Hematopoietic multipotent progenitor cell (in vitro differentiated cells): ENCODE data around the gene GDPD5. TPM values are rescaled to one million over a fixed set of nuclear protein-coding genes. Genes with fewer than 3 reads are reported as not detected.

ENCODE experiments used
- DNase-seq, 3 donors: peaks; one replicate each; pipeline ENCODE4 v3.0.0-alpha.2; 2011 to 2015; ENCODE audit warnings: low read depth in 2 of 3, low spot score in 2 of 3
- total RNA-seq: library from RNA; depleted of rRNA; stranded (reverse); fragments of >200 nt; gene quantifications from one replicate; pipeline ENCODE4 v1.2.3, GENCODE V29; 2012

Gene GDPD5
- total RNA-seq, 1 donor, result 5.7 TPM

GRCh38 chr11:75450826-75451821 lies 74.6 kb downstream of the GDPD5 start:
- DNase-seq, result no peak

GRCh38 chr11:75450236-75450635 lies 75.5 kb downstream of the GDPD5 start:
- no peak for DNase-seq

DNA sequence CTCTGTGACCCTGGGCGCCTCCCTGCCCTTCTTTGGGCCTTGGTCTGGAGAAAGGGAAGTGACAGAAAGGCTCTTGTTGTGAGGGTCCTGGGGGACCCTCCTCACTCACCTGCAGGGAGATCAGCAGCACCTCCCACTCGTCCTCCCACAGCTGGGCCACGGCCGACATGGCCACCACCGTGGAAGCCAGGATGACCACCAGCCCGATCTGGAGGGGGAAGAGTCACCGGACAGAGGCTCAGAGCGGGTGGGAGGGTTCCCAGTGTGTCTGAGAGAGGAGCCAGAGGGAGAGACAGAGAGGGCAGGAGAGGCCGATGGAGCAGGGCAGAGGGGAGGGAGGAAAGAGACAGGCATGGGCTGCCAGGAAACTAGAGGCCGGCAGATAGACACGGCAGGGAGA lies 76.0 kb downstream of the GDPD5 start:
- DNase-seq, result no peak

GRCh38 chr11:75449271-75449670 lies 76.5 kb downstream of the GDPD5 start:
- DNase-seq, result no peak

DNA sequence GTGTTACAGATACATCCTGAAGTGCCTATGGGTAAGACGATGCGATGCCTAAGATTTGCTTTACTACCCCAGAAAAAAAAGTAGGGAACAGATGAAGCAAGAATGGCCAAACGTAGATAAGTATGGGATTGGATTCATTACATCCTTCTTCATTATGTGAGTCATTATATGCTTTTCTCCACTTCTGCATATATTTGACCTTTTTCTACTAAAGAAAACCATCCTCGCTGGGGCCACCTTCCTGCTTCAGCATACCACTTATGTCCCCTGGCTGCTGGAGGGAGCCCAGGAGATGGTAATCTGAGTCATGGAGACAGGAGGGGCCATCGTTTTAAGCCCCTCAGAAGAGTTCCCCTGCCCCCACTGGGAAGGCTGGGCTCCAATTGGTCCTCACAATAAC lies 78.3 kb downstream of the GDPD5 start:
- no peak for DNase-seq

DNA sequence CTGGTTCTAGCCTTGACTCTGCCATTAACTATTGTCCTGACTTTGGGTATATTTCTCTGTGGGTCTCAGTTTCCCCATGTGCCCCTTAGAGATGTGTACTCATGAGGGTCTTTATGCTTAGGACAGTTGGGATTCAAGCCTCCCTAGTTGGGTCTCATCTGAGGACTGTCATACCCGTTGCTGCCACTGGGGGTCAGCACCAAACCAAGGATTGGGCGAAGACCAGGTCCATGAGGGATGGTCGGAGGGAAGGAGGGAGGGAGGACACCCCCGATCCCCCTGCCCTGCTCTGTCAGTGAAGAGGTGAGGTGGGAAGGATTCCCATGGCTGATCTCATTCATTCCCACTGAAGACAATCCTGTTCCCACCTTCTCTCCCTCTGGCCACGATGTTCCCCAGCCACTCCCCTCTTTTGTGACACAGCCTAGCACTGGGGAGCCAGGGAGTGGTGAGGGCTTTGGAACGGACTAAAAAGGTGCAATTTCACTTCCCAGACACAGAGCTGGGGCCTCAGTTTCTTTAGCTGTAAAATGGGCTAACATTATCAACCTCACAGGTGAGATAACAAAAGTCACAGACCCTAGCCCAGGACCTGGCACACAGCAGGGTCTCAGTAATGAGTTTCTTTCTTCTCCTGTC lies 80.3 kb downstream of the GDPD5 start:
- peak; percentile 50 to 80 (median 53) for DNase-seq

DNA sequence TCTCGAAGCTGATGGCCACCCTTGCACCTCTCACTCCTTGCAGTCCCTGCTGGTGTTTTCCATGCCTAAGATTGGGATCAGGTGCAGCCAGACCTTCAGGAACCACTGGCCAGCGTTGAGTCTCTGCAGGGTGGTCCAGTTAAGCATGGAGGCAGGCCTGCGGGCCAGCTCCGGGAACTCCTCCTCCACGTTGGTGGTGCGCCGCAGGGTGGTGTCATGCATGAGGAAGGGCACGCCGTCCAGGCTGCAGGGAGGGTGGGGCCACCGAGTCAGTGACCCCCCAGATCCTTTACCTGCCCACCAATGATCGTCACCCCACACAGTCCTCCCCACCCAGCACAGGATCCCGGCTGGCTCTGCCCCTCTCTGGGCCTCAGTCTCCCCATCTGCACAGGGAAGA lies 82.7 kb downstream of the GDPD5 start:
- no peak for DNase-seq

GRCh38 chr11:75442161-75442885 lies 83.4 kb downstream of the GDPD5 start:
- no peak for DNase-seq

DNA sequence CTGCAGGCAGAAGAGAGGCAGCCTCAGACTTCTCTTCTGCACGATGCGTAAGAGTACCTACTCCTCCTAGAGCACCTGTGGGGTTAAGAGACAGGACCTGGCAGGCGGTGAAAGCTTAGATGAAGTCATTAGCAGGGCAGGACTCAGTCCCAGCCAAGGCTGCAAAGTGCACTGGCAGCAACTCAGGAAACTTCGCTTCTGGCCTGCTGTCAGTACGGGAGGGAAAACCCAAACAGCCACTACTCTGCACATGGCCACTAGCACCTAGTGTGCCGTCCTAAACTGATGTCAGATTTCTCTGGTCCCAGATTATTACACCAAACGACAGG lies 84.0 kb downstream of the GDPD5 start:
- DNase-seq, result no peak

DNA sequence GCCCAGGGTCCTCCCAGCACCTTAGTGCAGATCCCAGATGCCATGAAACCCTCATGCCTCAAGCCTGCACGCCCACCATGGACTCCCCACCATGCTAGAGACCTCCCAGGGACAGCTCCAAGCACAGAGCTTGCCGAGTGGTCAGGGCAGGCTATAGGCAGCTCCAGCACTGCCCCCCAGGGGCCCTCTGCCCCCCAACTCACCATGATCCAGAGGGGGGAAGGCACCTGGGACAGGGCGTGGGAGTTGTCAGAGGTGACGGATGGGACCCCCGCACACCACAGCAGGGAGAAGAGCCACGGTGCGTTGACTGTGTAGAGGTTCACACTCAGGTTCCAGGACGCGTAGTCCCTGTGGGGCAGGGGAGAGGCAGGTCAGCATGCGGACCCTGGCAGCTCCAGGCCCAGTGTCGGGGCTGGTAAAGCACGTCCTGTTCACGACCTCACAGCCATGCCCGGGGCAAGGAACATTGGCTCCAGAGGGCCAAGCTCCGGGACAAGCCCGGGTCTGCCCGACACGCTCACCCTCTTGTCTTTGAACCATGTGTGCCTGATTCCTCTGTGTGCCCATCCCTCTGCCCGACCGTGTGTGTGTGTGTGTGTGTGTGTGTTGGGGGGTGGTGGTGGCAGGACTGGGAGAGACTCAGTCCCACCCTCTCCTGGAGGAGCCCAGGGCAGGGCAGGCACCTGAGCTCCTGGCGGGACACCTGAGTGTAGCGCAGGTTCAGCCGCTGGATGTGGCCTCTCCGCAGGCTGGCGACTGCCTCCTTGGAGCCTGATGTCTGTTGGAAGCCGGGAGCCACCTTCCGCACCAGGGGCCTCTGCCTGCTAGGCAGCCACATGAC lies 84.6 kb downstream of the GDPD5 start:
- no peak for DNase-seq

DNA sequence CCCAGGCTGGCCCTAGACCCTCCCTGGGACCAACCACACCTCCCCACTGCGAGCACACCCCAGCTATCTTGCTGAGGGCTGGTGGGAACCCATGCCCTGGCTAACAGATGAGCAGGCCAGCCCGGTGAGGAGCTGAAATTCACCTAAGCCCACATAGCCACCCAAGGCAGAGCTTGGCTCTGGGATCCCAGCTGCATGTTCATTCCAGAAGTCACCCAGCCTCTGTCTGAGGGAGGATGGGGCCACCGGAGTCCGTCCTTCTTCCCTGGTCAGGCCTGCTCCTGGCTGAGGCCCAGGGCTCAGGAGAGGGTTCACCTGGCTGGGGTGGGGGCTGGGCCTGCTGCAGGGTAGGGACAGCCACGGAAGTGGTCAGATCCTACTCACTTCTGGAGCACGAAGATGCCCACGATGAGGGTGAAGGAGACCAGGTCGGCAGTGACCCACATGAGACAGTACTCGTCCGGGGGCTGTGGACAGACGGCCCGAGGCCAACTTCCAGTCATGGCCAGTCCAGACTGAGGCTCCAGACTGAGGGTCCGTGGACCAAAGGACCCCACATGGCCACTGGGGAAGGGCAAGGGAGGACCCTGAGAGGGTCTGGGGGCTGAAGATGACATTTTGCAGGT lies 86.1 kb downstream of the GDPD5 start:
- no peak for DNase-seq

- DNase-seq, result no peak
Measured at GRCh38 chr11:75439026-75439425, 86.7 kb downstream of the GDPD5 start.

DNA sequence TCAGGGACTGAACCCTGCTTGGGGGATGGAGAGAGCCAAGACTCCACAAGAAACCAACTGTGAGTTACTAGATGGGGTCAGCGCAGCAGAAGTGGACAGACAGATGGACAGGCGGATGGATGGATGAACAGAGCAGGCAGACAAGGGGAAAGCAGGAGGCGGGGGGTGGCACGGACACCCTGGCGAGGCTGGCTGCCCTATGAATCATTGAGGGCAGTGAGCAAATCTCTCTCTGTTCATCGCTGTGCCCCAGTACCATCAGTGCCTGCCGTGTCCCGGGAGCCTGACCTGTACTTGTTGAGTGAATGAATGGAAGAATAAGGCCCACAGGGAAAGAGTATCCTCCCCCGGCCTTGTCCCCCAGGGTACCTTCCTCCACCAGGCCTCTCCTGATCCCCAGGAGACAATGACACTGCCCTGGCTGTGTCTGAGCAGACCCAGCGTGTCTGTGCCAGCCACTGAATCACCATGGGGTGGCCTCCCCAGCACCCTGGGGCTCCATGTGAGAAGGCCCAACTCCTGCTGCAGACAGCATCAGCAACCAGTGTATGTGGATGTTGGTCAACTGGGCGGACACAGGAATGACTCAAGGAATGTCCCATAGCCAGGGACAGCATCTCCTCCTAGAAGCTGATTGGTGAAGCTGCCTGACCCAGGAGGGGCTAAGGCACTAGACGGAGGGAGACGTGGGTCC lies 87.6 kb downstream of the GDPD5 start:
- no peak for DNase-seq

DNA sequence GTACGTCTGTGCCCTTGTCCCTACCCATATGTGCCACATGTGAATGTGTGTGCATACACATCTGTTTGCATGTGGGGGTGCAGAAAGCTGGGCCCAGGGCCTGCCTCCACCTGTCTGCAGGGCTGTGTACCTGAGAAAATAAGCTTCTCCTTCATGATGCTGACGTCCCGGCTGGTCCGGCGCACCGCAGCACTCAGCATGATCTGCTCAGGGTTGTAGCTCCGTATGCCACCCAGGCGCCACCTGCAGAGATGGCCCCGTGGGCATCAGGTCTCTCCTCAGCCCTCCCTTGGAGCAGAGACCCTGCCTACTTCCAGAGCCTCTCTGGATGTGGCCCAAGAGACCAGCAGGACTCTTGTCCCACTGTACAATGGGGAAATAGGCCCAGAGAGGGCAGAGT lies 88.9 kb downstream of the GDPD5 start:
- DNase-seq, result no peak

DNA sequence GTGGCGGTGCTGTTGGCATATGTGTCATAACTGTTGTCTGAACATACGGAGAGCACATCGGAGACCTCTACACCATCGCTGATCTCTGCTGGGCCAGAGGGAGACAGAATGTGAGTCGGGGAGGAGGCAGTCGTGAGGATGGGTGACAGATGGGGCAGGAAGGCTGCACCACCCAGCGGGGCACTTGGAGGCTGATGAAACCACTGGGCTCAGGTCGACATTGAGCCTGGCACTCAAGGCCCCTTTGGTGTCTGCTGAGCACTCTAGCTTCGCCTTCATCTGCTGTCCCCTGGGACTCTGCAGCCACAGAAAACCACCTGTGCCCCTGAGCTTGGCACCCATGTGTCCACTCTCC lies 90.2 kb downstream of the GDPD5 start:
- DNase-seq, result no peak

DNA sequence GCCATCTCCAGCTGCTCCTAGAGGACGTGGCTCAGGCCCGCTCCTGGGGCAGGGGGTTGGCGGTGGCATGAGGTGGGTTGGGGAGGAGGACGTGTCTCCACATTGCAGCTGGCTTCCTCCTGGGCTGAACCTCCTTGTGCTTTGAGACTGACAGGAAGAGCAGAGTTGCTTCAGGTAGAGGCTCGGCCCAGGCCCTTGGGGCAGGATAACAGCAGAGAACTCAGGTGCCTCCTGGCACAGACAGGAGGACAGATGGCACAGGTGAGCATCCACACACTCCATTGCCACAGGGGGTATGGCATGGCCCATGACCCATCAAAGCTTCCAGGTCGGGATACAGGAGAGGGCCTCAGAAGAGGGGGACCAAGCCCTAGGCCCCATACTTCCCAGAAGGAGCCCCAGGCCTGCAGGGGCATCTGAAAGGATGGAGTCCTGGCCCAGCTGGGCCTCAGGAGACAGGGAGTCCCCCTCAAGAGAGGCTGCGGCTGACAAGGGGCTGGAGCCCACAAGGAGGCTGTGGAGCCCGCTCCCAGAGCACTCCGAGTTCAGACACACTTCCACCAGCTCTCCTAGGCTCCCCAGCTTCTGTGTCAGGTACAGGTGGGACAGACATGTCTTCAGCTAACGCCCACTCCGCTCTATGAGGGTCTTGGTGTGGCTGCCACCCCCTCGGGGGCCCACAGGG lies 90.7 kb downstream of the GDPD5 start:
- no peak for DNase-seq

DNA sequence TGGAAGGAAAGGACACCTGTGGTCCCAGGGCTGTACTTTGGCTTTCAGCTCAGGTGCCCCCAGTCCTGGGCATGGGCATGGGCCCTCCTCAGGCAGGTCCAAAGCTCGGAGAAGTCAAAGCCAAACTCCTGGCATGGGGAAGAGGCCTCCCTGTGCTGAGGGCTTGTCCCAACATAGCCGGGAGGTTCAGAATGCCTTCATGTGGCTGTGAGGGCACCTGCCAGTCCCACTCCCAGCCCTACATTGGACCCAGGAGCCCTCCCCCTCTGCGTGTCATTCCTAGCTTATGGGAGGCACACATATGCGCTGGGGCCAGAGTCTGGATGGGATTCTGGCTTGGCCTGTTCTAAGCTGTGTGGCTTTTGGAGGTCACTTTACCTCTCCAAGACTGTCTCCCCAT lies 91.7 kb downstream of the GDPD5 start:
- no peak for DNase-seq

DNA sequence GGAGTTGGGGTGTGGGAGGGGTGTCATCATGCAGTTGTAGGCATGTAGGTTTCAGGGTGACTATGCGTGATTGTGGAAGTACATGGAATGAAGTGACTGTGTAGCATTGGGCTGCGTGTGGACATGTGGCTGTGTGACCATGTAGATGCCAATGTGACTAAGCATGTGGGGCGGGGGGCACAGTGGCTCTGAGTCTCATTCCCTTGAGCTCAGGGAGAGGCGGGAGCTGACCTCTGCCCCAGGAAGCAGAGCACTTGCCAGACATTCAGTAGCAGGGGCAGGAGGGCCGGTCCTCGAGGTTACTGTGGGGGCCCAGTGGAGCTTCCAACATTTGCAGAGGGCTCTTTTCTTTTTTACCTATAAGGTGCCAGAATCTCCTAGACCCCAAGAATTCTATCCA lies 92.3 kb downstream of the GDPD5 start:
- no peak for DNase-seq

DNA sequence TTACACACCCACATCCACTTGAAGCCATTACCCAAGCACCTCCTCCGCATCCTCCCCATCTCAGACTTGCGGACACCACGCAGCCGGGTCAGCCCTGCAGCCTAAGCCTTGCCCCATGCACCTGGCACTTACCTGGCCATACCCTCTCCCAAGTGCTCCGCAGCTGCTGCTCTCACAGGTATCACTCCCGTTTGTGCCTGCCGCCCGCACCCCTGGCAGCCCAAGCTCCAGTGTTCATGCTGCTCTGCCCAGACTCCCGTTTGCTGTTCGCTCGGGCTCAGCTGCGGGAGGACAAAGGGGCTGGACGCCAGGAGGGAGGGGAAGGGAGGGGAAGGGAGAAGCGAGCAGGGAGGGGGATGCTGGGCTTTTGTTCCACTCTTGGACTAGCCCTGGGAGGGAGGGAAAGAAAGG lies 92.8 kb downstream of the GDPD5 start, which contains the start of gene KLHL35:
TSS of gene KLHL35 (minus strand) at position 293 of the 411 bp plus-strand sequence. CDS start 2,574 bp downstream, outside the sequence.
- no peak for DNase-seq
